GM04503 (cell line): ENCODE data around the gene TPO.

ENCODE experiments used
- DNase-seq: peaks from one replicate; pipeline ENCODE4 v3.0.0-alpha.2; 2012; ENCODE audit warnings: low read depth

Gene TPO

GRCh38 chr2:1527153-1527992 lies 114.1 kb downstream of the TPO start:
- DNase-seq, result no peak

- DNase-seq, result no peak
These were observed 115.2 kb downstream of the TPO start for GRCh38 chr2:1528273-1529064.

GRCh38 chr2:1538663-1539062 lies 125.4 kb downstream of the TPO start:
- DNase-seq, result no peak

GRCh38 chr2:1539441-1539840 lies 126.2 kb downstream of the TPO start:
- DNase-seq, result no peak

- no peak for DNase-seq
These were observed 126.7 kb downstream of the TPO start for GRCh38 chr2:1539973-1540372.

GRCh38 chr2:1540481-1540880 lies 127.2 kb downstream of the TPO start:
- no peak for DNase-seq

DNA sequence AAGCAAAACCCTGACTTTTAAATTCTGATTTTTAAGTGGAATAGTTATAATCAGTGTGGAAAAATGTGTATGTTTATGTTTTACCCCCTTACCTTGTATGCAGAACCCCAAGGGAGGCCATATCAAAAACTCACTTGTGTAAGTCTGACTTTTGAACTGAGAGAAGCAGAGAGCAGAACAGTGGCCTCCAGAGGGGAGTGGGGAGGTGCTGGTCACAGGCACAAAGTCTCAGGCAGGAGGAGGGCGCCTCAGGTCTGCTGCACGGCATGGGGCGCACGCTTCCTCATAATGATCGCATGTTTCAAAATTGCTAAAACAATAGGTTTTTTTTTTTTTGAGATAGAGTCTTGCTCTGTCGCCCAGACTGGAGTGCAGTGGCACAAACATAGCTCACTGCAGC lies 127.8 kb downstream of the TPO start:
- DNase-seq, result no peak

DNA sequence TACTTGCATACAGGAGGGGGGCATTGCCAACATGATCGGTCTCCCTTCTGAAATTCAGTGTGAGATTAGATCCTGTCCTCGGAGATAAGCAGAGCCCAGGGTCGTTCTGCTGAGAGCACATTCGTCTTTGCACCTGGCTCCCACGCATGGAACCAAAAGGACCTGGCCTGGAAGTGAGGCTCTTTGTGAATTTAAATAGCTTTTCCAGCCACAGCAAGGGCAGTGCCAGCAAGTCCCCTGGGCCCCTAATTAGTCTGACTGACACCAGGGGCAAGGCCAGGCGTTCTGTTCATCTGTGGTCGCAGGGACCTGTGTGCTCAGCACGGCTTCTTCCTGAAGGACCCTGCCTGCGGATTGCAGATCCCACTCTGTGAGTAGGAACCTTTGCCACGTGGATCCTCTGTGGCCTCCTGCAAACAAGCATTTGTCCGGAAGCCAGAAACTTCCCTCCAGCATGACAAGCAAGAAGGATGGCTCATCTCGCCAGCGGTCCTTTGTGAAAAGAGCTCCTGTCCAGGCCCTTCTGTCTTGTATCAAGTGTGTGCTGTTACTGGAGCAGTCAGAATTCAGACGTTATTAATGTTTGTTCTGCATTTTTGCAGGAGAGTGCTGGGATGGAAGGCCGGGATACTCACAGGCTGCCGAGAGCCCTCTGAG lies 128.7 kb downstream of the TPO start:
- no peak for DNase-seq

DNA sequence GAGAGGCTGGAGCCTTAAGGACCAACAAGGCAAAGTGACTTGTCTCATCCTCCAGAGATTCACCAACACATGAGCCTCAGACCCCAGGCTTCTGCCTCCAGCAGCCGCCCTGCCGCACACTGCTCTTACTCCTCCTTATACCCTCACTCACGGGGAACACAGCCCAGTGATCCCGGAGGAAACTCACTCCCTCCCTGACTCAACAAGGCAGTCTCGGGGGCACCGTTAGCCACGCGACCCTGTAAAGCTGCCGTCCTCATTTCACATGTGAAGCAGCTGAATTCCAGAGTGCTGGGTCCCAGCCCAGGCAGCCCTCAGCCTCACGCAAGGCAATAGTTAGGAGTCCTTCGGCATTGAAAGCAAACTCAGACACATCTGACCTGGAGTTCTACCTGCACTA lies 129.7 kb downstream of the TPO start:
- DNase-seq, result no peak

- DNase-seq, result no peak
These were observed 130.7 kb downstream of the TPO start for GRCh38 chr2:1543776-1544477.

- DNase-seq, result no peak
These were observed 131.3 kb downstream of the TPO start for GRCh38 chr2:1544478-1545069.

- DNase-seq, result no peak
These were observed 132.8 kb downstream of the TPO start for GRCh38 chr2:1546023-1546591.

DNA sequence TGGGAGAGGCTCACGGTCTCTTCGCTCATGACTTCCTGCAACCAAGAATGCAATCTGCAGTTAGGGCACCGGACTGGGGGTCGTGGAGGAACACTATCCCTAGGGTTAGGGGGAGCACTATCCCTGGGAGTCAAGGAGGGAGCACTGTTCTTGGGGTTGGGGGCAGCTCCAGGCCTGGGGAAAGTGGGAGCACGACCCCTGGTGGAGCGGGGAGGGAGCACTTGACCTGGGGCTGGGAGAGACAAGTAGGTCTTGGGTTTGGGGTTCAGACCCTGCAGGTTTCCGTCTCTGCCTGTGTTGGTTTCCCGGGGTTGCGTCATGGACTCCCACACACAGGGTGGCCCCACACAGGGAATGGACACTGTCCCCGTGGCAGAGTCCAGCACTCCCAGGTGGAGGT lies 133.6 kb downstream of the TPO start:
- no peak for DNase-seq

DNA sequence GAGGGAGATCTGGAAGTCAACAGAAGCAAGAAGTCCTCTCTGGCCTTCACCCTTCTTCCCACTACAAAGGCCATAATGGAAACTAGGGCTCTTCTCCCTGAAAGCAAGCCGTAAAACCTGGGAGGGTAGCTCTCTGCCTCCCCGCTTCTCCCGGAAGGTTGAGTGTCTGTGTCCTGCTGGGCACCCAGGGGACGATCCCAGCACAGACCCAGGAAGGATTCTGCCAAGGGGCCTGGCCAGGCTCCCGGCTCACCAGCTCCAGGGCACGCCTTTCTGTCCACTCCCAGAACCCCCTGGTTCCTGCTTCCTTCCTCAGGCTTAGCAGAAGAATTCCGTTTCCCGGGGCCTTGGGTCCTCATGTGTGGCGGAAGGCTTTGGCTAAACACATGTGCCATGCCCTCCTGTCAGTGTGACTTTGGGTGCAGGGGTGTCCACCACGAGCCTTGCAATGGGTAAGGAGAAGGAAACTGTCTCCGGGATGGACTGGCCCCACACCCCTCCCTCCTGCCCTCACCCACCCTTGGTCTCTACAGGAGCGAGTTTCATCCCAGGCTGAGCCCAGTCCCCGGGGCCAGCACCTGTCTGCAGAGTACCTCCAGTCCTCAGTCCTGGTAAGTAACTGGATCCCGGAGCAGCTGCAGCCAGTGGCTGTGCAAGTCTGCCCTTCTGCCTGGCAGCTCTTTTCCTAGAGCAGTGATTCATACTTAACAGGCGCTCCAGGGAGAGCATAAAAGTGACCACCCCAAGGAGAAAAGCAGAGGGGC lies 135.8 kb downstream of the TPO start:
- DNase-seq, result no peak

GRCh38 chr2:1550076-1550475 lies 136.8 kb downstream of the TPO start:
- DNase-seq, result no peak

DNA sequence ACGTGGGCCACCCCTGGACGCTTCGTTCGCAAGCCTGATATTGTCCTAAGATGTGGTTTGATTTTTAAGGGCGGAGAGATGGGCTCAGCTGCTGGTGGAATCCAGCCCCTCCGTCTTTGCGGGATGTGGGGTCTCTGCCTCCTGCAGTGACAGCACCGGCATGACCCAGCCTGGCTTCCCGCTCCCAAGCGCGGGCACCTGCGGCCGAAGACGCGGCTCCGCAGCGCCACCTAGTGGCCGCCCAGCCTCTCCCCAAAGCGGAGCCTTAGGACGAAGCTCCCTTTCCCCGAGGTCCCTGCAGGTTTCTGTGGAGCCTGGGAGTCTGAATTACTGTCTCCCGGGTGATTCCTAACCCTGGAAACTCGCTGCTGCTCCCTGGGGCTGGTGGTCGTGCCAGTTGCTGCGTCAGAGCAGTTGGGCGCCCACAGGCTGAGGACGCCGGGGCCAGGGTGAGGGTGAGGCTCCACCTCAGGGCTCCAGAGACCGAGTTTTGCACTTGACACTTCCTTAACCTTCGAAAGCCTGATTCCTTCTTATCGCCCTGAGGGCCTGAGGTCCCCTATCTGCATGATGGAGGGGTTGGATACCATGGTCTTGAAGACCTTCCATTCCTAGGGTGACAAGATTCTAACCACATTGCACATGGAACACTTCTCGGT lies 137.5 kb downstream of the TPO start:
- no peak for DNase-seq

DNA sequence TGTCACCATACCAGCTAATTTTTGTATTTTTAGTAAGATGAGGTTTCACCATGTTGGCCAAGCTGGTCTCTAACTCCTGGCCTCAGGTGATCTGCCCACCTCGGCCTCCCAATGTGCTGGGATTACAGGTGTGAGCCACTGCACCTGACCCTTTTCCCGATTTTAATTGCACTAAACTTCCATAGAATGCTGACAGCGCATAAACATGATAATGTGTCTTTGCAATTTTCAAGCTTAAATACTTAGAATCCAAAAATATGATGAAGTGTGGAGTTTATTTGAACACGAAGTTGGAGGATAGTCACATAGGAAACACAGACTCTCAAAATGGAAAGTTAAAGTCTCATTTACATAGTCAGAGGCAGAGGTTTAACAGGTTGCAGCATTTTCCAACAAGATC lies 138.6 kb downstream of the TPO start:
- no peak for DNase-seq

DNA sequence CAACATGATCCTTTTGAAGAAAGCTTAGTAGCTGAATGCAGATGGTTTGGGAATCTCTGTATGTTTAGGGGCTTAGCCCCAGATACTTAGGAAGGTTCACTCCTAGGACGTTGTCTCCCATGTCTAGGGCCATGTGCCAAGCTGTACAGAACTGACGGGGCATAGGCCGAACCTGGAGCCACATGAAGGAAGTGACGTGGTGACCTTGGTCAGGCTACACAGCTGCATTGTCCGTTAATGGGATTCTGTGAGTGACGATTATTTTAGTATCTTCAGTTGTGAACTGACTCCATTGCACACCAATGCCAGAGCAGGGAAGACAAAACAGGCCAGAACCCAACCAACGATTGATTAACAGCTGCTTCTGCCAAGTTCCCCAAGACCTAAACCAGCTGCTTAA lies 139.3 kb downstream of the TPO start:
- no peak for DNase-seq

DNA sequence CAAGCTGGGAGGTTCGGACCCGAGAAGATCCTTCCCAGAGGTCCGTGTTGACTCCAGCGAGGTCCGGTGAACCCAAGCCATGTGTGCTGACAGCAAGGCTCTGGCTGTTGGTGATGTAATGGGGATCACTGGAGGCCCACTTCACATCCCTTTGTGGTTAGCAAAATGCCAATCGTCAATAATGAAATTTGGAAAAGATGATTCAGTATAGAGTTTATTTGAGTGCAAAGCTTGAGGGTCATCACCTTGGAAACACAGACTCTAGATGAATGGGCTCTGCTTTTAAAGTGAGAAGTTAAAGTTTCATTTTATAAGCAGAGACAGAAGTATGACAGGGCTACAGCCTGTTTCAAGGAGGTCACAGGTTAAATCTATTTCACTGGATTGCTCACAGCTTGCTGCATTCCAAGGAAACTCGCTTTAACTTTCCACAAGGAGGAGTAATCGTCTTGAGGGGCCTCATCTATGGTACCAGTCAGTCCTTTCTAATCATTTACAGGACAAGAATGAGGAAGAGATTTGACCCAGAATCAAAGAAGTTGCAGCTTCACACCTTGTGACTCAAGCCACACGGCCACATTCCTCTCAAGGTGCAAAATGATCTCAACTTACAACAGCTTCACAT lies 140.5 kb downstream of the TPO start:
- DNase-seq, result peak; percentile 62

DNA sequence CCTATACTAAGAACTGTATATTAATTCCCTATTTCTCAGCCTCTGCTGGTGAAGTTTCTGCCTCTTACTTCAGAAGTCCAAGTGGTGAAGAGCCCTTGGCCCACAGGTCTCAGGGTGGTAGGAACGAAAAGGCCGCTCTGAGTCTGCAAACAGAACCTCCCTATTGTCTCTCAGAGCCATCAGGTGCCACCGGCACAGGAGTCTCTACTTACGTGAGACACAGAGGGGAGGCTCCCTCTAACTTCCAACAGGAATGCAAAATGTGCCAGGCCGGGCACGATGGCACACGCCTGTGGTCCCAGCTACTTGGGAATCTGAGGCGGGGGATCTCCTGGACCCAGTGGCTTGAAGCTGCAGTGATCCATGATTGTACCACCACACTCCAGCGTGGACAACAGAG lies 143.0 kb downstream of the TPO start:
- DNase-seq, result no peak
